ENCODE results near the gene RASSF8. TPM values are rescaled to one million over a fixed set of nuclear protein-coding genes. Genes with fewer than 3 reads are reported as not detected.

The RASSF8 gene
- total and polyA plus RNA-seq, 2 of the 8 experiments (the other 6 are each of a cell fraction or from before 2014, with no cell fraction given): 6.4 to 46.7 TPM

DNA sequence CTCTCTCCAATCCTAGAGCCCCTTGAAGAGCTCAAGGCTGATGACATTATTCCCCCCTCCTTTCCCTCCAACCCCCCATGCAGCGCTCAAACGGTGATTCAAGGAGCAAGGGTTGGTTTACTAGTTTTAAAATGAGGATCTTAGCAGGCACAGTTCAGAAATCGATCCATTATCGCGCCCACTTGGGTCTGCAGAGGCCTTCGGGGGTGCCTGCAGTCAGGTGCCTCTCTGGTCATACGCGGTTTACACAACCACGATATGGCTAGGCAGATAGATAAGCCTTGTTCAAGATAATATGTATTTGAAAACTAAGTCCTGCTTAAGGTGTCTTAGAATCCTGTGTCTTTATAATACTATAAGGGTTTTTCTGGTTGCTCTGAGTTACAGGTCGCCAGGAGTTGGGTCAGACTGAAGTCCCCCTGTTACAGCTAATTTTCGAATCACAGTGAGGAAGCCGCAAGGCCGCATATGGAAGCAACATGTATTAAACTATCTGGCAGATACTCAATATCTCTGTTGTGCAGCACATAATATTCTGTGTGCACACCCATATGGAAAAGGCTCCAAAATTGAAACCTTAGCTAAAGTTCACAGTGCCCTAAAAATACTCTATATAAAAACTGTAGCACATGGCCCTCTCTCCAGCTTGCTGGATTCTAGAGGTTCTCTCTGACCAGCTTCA is 156.4 kb downstream of the RASSF8 start:
- Histone ChIP-seq H3K27ac (ENCODE audit: low read depth, low read length) (no peak overlapping the region), H2AK5ac (ENCODE audit: low read depth, low read length) (no peak overlapping the region), H4K5ac (ENCODE audit: insufficient read length, low read depth, low read length) (no peak overlapping the region), H3K23me2 (ENCODE audit: low read depth, low read length) (peaks cover 2% of the 10 kb centered on the region; the same call in 1 of the 2 replicates), H2BK120ac (replicated peaks; ENCODE audit: low read depth, low read length) (no peak overlapping the region), H2AFZ (ENCODE audit: low read length) (no peak overlapping the region; the same call in 1 of the 2 replicates), H3K4ac (replicated peaks; ENCODE audit: insufficient read length, low read depth, low read length) (no peak overlapping the region), H3K36me3 (ENCODE audit: control insufficient read depth in 2 of 4, insufficient read depth in 4 of 4, low read length in 3 of 4) (no peaks in the 10 kb centered on the region), H3K4me1 (replicated peaks in 1 of 4; ENCODE audit: control insufficient read depth in 3 of 4, insufficient read depth in 4 of 4, low read length in 3 of 4) (peaks cover 0 to 15% (median 9%) of the 10 kb centered on the region in 4 experiments; a peak in 4 of 7 replicates), H3K79me1 (ENCODE audit: low read depth, low read length) (no peaks in the 10 kb centered on the region), H3K9ac (replicated peaks in 1 of 4; ENCODE audit: extremely low read depth in 1 of 4, low read depth in 3 of 4, low read length in 3 of 4) (no peak overlapping the region), H3K4me2 (ENCODE audit: insufficient read depth in 1 of 2, low read depth in 2 of 2, low read length in 2 of 2) (peak overlapping the region; percentile 61 to 84), H3K23ac (ENCODE audit: insufficient read length) (no peak overlapping the region), H2BK20ac (ENCODE audit: low read length) (no peak overlapping the region), H2BK12ac (ENCODE audit: low read depth, low read length) (no peak overlapping the region; the same call in 1 of the 2 replicates), H4K8ac (ENCODE audit: extremely low read depth, insufficient read depth, low read length) (peak overlapping the region; percentile 93; the same call in 1 of the 2 replicates), H2BK15ac (ENCODE audit: low read length) (no peak overlapping the region), H3K56ac (replicated peaks; ENCODE audit: insufficient read length, low read depth, low read length) (no peak overlapping the region), H3K27me3 (replicated peaks in 1 of 4; ENCODE audit: control insufficient read depth in 3 of 4, extremely low read depth in 1 of 4, insufficient read depth in 3 of 4, low read length in 3 of 4) (peaks cover 0 to 16% (median 15%) of the 10 kb centered on the region in 4 experiments; a peak in 6 of 7 replicates), H3K9me3 (ENCODE audit: insufficient read depth in 2 of 2, low read depth in 1 of 2, low read length in 1 of 2) (no peaks in the 10 kb centered on the region), H4K91ac (replicated peaks; ENCODE audit: insufficient read length, low read length) (no peak overlapping the region), H4K20me1 (replicated peaks in 1 of 2; ENCODE audit: control insufficient read depth in 1 of 2, insufficient read depth in 2 of 2, low read length in 2 of 2) (no peaks in the 10 kb centered on the region), H3K4me3 (ENCODE audit: extremely low read depth in 1 of 4, insufficient read depth in 2 of 4, low read depth in 3 of 4, low read length in 4 of 4) (peak overlapping the region; percentile 30 to 78 (median 48); a peak in 6 of 8 replicates), H3K18ac (ENCODE audit: extremely low read depth, low read length) (no peak overlapping the region), H2BK5ac (ENCODE audit: low read depth, low read length) (no peak overlapping the region), H3K79me2 (ENCODE audit: control insufficient read depth in 1 of 2, insufficient read depth in 2 of 2, low read length in 2 of 2) (no peaks in the 10 kb centered on the region), H3K14ac (ENCODE audit: insufficient read length) (no peak overlapping the region)
- TF ChIP-seq, protein P1, sequence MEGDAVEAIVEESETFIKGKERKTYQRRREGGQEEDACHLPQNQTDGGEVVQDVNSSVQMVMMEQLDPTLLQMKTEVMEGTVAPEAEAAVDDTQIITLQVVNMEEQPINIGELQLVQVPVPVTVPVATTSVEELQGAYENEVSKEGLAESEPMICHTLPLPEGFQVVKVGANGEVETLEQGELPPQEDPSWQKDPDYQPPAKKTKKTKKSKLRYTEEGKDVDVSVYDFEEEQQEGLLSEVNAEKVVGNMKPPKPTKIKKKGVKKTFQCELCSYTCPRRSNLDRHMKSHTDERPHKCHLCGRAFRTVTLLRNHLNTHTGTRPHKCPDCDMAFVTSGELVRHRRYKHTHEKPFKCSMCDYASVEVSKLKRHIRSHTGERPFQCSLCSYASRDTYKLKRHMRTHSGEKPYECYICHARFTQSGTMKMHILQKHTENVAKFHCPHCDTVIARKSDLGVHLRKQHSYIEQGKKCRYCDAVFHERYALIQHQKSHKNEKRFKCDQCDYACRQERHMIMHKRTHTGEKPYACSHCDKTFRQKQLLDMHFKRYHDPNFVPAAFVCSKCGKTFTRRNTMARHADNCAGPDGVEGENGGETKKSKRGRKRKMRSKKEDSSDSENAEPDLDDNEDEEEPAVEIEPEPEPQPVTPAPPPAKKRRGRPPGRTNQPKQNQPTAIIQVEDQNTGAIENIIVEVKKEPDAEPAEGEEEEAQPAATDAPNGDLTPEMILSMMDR (IDR thresholded peaks at IDR 0.05; ENCODE audit: control extremely low read depth in 1 of 3, insufficient read depth in 1 of 3, low read depth in 1 of 3, low read length in 3 of 3): no peak
- TF ChIP-seq CTBP2 (IDR thresholded peaks at IDR 0.05; ENCODE audit: borderline replicate concordance, insufficient read depth, insufficient read length, low read length) (no peak), SAP30 (IDR thresholded peaks at IDR 0.05; ENCODE audit: insufficient read depth, insufficient replicate concordance, low read length) (no peak), SIN3A (conservative IDR thresholded peaks at IDR 0.05 in 1 of 2, IDR thresholded peaks at IDR 0.05 in 1 of 2; ENCODE audit: low read depth in 1 of 2, low read length in 2 of 2) (0 out of 4 replicates have a peak, but pooled peaks of 1 of the 2 experiments have one; percentile 28)
- TF ChIP-seq, protein P2, sequence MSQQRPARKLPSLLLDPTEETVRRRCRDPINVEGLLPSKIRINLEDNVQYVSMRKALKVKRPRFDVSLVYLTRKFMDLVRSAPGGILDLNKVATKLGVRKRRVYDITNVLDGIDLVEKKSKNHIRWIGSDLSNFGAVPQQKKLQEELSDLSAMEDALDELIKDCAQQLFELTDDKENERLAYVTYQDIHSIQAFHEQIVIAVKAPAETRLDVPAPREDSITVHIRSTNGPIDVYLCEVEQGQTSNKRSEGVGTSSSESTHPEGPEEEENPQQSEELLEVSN (IDR thresholded peaks at IDR 0.05): peak; percentile 6; the same call in 1 of the 2 replicates
- no peak for FAIRE-seq
- DNase-seq (ENCODE audit: low read depth in 1 of 2, low spot score in 2 of 2): no peak
- ChIA-PET CTCF (ENCODE audit: partially characterized antibody) (interaction anchor here (1.1 to 1.5 kb wide), 5 partner anchors 12 to 226 kb away, joined by 3 to 5 read pairs (median 3); no protein-coding TSS in a partner anchor), POLR2A (ENCODE audit: partially characterized antibody) (interaction anchor here (0.7 to 4.5 kb wide), 3 partner anchors 9 to 250 kb away, joined by 3 to 42 read pairs (median 4); partner anchors contain the start of gene BHLHE41)
- whole genome bisulfite sequencing, 2 experiments (ENCODE audit: extremely low coverage in 1 of 2, insufficient coverage in 1 of 2, insufficient read length in 1 of 2, insufficient replicate concordance in 2 of 2, low coverage in 1 of 2, low lambda C conversion rate in 2 of 2, missing lambda C conversion rate in 1 of 2): 46% methylated on average over 13 of the region's 13 CpGs; no CpG with 5 or more reads in 1 of the 2 experiments
